M059J (cell line): ENCODE results near the gene NECAB2. TPM values are rescaled to one million over a fixed set of nuclear protein-coding genes. Genes with fewer than 3 reads are reported as not detected.

Source experiments
- DNase-seq: peaks from one replicate; pipeline ENCODE4 v3.0.0-alpha.2; 2012; ENCODE audit warnings: low read depth
- total RNA-seq: library from RNA; depleted of rRNA; stranded (reverse); fragments of >200 nt; shearing (Covaris generic); gene quantifications from 2 replicates; pipeline ENCODE4 v1.2.3, GENCODE V29; 2014

The NECAB2 gene
- total RNA-seq, 1 experiment from 2014 or later = not detected

DNA sequence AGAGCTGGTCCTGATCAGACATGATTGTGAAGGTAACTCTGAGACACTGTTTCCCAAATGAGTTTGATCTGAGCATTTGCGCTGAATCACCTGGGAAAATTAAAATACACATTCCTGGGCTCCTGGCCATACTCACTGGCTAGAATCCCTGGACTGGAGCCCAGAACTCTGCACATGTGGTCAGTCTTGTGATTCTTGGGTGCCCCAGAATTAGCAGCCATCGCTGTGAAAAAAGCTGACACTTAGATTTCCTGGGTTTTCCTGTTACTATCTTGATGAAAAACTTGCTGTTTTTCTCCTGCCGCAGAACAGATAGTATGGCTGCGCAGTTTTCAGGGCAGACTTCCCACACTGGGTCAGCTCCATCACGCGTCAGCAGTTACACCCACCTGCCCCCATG, 24.6 kb downstream of the NECAB2 start:
- DNase-seq = peak; percentile 69

DNA sequence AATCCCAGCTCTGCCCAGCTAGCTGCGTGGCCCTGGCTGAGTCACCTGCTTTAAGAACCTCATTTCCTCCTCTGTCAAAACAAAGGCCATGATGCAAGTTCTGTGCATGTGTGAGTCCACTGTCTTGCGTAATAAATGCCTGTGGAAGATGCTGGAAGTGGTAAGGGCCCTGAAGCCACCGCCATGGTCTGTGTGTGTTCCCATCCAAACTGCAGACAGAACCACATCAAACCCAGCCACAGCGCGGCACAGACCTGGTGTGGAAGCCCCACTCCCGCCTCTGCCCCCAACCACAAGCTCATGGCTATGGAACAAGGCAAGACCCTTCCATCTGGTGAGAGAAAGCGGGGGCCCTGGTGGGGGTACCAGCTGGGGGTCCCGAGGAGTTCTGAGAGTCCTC, 26.0 kb downstream of the NECAB2 start:
- peak; percentile 79 for DNase-seq

DNA sequence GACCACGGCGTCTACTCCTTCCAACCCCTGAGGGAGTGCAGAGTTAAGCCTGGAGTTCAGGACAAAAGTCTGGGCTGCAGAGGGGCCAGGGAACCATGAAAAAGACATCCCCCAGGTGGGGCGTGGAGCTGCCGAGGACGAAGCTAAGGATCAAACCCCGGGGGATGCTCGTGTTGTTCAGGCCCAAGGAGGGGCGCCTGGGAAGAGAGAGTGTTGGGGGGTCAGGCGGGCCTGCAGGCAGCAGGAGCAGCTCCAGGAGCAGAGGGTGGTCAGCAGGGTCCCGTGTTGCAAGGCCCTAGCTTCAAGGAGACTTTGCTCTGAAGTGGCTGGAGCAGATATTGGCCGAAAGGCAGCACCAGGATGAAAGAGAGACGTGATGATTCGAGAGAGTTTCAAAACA, 26.7 kb downstream of the NECAB2 start:
- DNase-seq = no peak

DNA sequence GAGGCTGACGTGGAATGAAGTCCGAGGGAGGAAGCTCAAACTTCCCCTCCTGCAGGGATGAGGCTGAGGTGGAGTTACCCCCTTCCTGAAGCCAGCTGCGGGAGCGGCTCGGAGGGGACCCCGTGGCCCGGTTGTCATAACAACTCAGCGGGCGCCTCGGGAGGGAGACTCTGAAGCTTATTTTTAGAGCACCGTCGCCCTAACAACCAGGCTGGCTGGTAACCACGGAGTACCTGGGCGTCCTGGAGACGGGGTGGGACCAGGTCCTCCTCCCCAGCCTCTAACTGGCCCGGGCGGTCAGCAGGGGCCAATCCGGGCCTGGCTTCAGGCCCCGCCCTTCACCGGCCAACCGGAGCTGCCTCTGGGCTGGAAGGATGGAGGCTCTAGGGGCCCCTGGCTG, 27.7 kb downstream of the NECAB2 start:
- DNase-seq = peak; percentile 34

DNA sequence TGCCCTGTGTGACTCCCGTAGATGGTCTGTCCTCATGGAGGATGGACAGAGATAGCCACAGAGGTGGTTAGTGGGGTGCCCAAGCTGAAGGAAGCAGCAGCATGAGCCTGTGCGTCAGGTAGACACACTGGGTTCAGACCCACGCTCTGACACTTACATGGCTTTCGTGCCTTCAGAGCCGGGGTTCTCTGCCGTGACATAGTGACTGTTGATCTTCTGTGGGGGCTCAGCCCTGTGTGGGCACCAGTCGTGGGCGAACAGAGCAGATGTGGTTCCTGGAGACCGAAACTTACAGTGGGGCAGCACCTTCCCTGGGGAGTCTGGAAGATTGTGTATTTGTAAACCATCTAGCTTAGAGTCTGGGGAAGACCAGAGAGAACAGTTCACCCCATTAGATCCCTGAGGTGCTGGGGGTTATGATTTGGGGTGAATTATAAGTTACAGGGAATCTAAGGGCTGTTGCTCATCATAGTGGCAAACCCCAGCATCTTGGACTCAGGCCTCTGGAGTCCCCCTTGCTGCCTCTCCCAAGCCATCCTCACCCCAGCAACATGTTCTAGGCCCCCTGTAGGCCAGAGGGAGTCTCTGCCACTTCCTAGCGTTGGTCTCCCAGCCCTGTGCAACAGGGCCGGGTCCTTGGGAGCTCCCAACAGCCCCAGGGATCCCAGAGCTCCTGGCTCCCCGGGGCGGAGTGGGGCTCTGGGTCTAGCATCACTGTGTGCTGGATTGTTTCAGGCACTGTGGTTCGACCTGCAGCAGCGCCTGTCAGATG, 28.6 kb downstream of the NECAB2 start:
- DNase-seq = no peak

DNA sequence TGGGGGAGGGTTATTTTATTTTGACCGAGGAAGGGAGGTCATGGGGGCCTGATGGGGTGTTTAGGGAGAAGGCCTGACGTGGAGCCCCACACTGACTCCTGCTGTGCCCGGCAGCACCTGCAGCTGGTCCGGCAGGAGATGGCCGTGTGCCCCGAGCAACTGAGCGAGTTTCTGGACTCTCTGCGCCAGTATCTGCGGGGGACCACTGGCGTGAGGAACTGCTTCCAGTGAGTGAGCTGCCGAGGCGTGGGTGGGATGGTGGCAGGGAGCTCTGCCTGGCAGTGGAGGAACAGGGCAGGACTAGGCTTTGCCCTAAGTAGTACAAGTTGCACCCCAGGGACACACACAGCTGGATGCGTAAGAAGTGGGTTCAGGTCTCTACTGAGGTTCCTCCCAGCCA, 30.0 kb downstream of the NECAB2 start:
- no peak for DNase-seq

DNA sequence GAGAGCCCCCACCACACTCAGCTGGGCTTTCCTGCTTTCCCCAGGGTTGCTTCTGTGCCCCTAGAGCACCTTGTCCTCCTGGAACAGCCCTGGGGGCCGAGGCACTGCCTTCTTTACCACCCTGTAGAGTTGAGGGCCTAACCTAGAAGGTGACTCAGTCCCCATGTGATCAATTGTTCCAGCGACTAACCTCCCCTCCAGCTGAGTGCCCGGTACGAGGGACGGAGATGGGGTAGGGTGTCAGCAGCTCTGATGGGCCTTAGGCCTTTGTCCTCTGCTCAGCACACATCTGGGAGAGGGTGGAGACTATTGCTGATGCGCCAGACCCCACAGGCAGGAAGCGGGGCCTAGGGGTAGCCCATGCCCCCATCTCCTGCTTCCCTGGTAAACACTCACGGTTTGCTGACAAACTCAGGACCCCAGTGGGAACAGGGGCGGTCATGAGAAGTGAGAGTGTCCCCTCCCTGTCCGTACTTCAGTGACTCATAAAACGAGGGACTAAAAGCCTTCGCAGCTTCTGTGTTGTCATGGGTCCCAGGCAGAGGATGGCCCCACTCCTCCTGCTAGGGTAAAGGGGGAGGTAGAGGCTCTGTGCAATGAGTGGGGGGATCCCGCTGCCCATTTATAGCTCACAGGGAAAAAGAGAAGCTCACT, 33.1 kb downstream of the NECAB2 start:
- peak; percentile 29 for DNase-seq

DNA sequence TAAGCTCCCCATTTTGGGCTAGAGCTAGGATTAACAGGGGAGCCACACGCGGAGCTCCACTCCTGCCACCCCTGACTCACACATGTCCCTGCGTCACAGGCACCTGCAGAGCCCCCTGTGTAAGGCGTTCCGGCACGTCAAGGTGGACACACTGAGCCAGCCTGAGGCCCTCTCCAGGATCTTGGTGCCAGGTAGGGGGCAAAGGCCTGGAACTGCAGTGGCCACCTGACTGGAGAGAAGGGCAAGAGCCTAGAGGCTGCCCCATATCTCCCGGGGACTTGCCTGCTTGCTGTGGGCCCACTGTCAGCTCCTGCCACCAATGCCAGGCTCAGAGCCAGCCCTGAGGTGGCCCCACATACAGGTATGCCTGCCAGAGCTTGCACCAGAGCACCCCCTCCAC, 33.7 kb downstream of the NECAB2 start:
- DNase-seq = no peak

DNA sequence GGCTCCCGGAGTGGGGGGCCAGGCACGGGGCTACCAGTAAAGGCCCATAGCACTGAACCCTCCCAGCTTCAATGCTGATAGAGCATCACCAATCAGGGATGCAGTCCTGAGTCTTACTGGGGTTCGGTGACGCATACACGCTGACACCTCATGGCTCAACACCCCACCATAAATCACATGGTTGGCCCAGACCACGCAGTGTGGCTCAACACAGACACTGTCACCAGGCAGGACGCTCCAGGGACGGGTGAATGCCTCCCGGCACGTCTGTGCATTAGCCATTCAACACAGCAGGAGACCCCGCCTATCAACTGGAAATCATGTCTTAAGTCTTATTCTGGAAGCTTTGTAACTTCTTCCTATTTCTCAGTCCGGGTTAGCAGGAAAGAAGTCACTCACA, 35.0 kb downstream of the NECAB2 start:
- DNase-seq = no peak

DNA sequence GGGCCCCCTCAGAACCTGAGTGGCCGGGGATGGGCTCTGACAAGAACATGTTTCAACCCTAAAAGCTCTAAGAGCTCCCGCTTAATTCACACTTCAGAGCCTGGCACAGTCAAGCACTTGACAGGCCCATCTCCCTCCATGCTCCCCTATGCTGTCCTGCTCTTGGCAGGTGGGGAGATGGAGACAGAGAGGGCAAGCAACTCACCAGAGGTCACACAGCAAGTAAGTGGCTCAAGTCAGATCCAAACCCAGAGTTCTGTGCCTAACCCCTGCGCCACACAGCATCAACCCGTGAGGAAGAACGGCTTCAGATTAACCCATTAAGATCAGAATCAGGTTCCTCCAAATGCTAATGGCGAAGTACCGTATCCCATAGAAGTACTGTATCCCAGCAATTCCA, 36.4 kb downstream of the NECAB2 start:
- DNase-seq = no peak

DNA sequence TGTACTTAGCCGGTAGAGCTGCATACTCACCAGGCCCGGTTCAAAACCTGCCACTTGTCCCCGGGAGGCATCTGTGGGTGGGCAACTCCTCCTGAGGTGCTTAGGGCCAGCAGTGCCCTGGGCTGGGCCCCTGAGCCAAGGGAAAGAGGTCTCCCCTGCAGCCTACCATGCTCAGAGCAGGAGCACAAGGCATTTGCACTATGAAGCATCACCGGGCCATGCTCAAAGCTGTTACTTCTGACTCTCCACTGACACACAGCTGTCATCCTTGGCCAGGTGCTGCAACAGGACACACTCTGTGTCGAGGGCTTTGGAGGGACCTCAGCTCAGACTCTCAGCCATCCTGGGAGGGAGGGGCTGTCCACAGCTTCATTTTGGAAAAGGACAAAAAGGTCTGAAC, 37.3 kb downstream of the NECAB2 start:
- no peak for DNase-seq

DNA sequence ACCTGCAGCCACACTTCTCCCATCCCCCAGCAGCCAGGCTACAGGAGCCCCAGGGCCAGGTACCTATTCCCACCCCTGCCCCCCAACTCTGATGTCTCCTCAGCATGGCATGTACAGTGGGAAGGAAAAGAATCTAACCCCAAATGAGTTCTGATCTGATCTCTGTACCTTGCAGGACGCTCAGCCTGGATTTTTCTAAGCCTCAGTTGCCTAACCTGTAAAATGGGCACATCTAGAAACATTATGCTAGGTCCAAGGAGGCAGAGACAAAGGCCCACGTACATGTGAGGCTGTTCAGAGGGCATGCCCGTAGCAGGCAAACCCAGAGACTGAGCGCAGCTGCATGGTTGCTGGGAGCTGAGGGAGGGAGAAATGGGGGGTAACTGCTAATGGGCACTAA, 39.5 kb downstream of the NECAB2 start:
- DNase-seq = no peak

DNA sequence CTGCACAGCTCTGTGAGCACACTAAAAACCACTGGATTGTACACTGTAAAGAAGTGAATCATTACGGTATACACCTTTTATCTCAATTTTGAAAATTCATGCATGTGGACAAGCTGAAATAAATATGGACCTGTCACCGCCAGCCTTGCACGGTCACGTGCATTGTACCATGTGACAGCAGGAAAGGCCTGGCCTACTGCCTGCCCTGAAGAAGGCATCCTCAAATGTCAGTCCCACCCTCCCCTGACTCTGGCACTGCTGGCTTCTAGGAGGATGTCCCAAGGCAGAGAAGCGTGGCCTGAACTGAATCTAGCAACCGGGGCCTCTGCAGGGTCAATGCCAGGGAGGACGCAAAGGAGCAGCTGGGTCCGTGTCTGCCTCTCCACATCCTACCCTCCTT, 39.9 kb downstream of the NECAB2 start:
- no peak for DNase-seq

DNA sequence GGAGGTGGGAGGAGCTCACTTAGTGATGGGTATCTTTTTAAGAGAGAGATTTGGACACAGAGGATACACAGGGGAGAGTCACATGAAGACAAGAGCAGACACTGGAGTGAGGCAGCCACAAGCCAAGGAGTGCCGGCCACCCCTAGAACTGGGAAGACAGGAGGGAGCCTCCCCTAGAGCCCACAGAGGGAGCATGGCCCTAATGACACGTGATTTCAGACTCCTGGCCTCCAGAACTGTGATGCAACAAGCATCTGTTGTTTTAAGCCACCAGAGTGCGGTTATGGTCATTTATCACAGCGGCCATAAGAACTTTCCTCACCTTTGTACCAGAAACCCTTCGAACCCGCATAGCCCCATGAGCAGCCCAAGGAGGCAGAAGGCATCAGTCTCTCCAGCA, 41.2 kb downstream of the NECAB2 start:
- DNase-seq = no peak

DNA sequence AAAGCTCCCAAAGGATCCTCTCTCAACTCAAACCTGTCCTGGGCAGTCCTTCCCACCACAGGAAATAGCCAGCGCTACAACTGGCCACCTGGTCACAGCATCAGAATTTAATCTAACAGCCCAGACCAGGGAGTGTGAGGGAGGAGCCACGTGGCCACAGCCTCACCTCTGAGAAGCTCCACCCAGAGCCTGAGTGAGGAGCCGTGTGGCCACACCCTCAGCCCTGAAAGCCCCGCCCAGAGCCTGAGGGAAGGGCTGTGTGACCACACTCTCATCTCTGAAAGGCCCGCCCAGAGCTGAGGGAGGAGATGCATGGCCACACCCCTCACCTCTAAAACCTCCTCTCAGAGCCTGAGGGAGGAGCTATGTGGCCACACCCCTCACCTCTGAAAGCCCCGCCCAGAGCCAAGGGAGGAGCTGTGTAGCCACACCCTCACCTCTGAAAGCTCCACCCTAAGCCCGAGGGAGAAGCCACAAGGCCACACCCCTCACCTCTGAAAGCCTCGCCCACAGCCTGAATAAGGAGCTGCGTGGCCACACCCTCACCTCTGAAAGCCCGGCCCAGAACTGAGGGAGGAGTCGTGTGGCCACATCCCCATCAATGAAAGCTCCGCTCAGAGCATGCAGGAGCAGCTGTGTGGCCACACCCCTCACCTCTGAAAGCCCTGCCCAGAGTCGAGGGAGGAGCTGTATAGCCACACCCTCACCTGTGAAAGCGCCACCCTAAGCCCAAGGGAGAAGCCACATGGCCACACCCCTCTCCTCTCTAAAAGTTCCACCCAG, 45.9 kb downstream of the NECAB2 start:
- DNase-seq = peak; percentile 65

DNA sequence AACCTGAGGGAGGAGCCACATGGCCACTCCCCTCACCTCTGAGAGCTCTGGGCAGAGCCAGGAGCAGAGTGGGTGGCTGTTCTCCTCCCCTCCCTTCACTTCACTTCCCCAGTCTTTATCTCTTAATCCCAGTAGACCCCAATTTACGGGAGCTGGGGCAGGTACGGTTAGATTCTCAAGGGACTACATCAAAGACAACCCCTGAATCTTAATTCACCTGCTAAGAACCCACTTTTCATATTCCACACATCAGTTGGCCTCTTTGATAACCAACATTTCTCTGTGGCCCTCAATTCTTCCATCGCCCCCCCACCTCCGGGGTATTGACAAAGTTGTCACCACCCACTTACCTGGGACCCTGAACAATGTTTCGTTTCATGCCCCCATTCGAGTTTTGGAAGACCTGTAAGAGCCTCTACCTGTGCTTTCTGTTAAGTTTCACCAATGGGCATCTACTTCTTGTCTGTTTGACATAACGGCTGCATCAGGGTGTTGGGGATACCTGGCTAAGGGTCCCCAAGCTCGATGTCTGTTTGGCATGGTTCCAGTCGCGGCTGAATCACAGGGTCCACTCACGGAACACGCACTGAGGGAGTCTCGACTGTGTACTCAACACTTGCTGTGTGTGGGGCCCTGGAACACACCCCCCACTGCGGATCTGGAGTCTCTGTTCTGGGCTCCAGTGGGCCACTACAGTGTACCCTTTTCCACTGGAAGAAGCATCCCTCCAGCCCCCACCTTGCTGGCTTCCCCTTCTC, 46.7 kb downstream of the NECAB2 start:
- DNase-seq = no peak

DNA sequence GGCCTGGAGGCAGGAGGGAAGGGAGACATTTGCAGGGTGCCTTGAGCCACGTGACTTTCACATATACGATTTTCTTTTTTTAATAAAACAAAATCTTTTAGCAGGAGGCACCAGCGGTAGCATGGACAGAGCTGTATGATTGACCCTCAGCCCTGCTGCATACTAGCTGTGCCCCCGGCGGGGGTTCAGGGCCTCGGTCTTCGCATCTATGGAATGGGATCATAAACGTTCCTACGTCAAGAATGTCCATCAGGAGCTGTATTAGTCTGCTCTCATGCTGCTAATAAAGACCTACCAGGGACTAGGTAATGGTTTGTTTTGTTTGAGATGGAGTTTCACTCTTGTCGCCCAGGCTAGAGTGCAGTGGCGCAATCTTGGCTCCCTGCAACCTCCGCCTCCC, 47.4 kb downstream of the NECAB2 start:
- DNase-seq = no peak

DNA sequence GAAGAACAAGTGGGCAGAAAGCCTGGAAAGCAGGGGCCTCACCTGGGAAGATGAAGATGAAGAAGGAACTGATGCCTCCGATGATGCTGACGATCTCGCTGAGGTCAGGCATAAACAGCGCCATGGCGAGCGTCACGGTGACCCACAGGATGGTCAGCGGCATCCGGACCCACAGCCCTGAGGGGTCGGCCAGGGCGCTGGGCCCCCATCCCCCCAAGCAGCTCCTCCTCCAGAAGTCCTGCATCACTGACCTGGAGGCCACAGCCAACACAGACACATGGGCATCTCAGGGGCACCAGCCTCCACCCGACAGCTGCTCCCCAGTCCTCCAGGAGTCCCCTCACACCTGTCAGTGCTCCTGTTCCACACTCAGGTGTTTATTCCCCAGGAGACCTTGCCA, 48.4 kb downstream of the NECAB2 start:
- DNase-seq = no peak

DNA sequence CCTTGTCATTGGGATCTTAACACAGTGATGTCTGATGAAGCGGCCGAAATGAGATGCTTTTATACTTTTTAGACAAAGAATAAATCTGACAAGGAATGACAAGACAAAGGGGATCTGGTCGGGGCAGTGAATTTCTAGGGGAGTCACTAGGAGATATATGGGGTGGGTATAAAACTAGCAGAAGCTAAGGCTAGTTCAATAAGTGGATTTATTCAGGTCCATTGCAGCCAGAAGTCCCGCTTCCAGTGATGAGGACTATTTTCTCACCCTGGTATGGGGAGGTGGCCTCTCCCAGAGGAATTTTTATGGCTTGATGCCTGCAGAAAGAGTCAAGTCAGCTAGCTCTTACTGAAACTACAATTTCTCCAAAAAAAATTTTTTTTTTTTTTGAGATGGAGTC, 50.7 kb downstream of the NECAB2 start:
- no peak for DNase-seq

DNA sequence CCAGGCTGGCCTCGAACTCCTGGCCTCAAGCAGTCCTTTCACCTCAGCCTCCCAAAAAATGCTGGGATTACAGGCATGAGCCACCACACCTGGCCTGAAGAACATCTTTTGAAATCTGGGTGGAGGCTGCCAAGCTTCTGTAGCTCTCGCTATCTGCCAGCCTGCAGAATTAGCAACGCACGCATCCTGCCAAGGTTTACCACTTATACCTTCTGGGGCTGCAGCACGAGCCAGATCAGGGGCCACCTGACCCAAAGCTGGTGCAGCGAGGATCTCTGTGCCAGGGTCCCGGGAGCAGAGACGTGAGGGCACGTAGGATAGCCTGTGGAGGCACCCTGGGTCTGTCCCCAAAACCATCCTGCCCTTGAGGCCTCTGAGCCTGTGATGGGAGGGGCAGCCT, 52.3 kb downstream of the NECAB2 start:
- no peak for DNase-seq

DNA sequence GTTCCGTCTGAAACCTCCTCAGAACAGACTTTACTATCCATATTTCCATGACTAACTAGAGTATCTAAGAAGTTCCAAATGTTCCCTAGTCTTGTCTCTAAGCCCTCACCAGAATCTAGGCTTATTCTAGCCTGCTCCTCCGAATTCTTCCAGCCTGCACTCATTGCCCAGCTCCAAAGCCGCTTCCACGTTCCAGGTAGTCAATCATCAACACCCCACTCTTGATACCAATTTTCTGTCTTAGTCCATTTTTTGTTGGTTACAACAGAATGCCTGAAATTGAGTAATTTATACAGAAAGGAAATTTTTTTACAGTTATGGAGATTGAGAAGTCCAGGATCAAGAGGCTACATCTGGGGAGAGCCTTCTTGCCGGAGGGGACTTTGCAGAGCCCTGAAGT, 53.4 kb downstream of the NECAB2 start:
- no peak for DNase-seq

DNA sequence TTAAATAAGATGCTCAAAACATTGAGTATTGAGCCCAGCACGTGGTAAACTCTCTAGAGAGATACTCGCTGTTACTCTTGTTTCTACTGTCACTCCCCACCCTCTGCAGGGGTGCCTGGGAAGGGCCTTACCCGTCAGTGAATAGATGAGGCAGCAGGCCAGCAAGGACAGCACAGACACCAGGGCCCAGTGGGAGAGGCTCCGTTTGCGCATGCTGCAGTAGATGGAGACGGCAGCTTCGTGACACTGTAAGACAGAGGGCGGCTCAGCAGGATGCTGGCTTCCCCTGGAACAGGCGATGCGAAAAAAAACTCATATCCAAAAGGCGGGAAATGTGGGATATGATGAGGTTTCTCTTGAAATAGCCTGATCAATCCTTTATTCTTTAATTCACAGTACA, 54.6 kb downstream of the NECAB2 start:
- no peak for DNase-seq
